Measurements from ENCODE around the gene GBP3.

- TF ChIP-seq CTCF (IDR thresholded peaks at IDR 0.05) (no peak), POLR2A (IDR thresholded peaks at IDR 0.05) (no peak)
Observed at GRCh38 chr1:88990426-88990825, 32.2 kb downstream of the GBP3 start.
